LNCaP clone FGC (cell line): ENCODE measurements around the gene OSBPL5.

ENCODE experiments used
- DNase-seq: peaks from one replicate; pipeline ENCODE4 v3.0.0-alpha.2; 2011; ENCODE audit warnings: low read depth
- H3K4me3 ChIP-seq: 2 replicates; pipeline ENCODE4 v1.5.1; 2011; ENCODE audit warnings: mild to moderate bottlenecking, low read depth, low read length, control low read depth
- CTCF ChIP-seq: IDR thresholded peaks from 2 replicates; pipeline ENCODE4 v1.5.1; 2012; ENCODE audit warnings: mild to moderate bottlenecking; ENCODE audit not compliant: control insufficient read depth, insufficient read depth; ENCODE audit errors: extremely low read depth

Gene OSBPL5

DNA sequence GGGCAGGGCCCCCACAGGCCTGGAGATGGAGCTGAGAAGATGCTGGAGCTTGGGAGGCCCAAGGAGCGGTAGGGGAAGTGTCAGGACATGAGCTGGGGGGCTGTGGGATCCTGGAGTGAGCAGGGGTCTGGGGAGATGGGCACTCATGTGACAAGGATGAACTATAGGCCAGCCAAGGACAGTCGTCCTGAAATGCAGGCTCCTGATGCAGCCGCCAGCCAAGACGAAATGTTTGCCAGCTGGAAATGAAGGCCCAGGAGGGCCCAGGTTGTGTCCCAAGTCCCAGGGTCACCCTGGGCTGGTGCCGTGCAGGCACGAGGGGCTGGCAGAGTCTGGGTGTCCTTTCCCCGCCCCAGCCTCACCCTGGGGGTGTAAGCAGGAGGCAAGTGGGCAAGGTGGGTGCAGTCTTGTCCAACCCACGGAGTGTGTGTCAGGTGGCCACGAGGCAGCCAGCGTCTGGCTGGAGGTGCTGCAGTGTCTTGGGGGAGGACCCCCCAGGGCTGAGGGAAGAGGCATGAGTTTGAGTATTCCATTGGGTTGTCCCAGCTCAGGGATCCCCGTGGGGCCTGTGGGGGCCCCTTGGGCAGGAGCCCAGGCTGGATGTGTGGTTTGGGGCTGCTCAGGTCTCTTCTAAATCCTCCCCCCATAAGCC, 32.1 kb upstream of the OSBPL5 start:
- TF ChIP-seq CTCF, result no peak
- DNase-seq, result no peak
- no peak overlapping the region for H3K4me3 ChIP-seq

- no peak for DNase-seq
- no peak overlapping the region for H3K4me3 ChIP-seq
- no peak for TF ChIP-seq CTCF
Measured at GRCh38 chr11:3196161-3197043, 31.3 kb upstream of the OSBPL5 start.

DNA sequence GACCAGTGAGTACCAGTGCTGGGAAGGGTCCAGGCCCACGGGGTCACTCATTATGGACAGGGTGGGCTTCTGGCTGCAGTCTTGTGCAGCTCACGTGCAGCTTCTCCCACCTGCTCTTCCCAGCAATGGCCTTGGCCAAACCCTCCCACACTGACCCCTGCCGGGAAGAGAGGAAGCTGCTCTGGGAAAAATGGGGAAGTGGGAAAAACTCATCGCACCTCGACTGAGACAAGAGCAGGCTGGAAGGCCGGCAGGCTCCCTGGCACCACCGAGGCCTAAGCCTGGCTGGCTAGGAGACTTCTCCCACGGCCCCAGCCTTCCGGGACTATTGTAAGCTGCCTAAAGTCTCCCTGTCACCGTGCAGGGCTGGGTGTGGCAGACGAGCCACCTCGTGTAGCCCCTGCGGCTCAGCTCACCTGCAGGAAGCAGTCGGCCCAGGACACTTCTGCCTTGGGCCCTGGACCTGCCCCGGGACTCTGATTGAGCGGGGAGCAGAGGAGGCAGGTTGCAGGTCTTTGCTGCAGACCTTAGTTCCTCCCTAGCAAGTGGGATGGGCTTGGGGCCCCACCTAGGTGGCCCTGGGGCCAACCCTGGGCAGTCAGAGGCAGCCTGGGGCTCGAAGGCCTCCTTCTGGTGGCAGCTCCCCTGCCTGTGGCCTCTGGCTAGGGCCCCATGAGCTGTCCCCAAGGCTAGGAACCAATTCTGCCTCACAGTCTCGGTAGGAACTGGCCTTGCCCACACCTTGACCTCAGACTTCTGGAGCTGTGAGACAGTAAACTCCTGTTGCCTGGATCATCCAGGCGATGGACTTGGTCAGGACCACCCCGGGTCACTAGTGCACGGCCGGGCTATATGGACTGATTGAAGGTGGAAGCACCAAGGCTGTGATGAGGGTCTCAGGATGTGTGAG, 30.4 kb upstream of the OSBPL5 start:
- no peak for DNase-seq
- no peak overlapping the region for H3K4me3 ChIP-seq
- TF ChIP-seq CTCF, result peak; percentile 34

DNA sequence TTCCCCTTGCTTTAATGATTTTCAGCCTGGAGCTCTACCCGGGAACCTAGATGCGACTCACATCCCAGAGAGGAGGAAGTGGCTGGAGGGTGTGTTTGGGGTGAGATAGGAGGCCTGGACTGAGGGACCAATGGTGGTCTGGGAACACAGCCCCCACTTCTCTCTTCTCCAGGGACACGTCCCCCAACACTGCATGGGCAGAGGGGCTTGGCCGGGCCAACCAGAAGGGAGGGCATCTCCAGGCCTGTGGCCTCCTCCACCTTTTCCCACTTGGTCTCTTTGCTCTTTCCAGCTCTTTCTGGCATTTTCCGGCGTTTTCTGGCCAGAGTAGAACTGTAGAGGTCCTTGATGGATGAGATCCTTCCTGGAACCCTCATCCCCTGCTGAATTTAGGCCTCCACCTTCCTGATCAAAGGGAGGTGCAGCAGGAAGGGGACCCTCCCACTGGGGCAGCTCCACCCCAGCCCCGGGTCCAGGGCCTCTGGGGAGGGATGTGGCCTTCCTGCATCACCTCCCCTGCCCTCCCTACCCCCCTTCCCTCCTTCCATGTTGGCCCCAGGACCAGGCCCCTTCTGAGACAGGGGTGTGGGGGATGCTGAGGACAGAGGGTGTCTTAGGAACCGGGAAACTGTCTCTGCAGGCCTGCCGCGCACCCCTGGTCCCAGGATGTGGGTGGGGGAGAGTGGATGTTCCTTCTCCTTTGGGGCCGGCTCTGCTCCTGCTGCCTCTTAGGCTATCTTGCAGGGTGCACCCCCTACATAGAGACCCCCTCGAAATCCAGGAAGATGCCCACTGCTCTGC, 29.1 kb upstream of the OSBPL5 start:
- no peak overlapping the region for H3K4me3 ChIP-seq
- TF ChIP-seq CTCF, result no peak
- DNase-seq, result no peak

GRCh38 chr11:3193373-3194015, 28.4 kb upstream of the OSBPL5 start:
- no peak for DNase-seq
- H3K4me3 ChIP-seq, result no peak overlapping the region
- TF ChIP-seq CTCF, result no peak
